ENCODE measurements around the gene OSM. TPM values are rescaled to one million over a fixed set of nuclear protein-coding genes. Genes with fewer than 3 reads are reported as not detected.

Gene OSM
- total RNA-seq, 2 donors from 2014 or later: 15.5 to 38.7 TPM

DNA sequence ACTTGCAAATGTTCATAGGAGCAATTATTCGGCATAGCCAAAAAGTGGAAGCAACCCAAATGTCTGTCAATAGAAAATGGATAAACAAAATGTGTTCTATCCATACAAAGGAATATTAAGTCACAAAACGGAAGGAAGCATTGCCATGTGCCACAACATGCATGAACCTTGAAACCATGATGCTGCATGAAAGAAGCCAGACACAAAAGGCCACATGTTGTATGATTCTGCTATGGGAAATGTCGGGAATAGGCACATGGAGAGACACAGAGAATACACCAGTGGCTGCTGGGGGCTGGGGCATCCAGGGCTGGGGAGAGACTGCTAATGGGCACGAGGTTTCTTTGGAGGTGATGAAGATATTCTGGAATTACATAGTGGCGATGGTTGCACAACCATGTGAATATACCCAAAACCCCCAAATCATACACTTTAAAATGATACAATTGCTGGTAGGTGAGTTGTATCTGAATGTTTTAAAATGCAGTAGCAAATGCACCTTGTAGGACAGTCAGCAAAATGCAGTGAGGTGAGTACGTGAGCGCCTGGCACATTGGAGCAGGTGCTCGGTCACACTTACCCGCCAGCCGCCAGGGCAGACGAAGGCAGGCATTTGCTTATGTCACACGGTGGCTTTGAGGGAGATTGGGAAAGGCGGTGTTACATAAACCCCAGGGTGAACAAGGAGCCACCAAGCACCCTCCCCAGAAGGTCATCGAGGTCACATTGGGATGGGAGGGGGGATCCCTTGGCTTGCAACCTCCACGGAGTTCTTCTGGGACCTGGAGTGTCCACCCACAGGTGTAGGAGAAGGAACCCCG lies 6.3 kb upstream of the OSM start:
- Mint-ChIP-seq H3K36me3 (no peaks in the 10 kb centered on the region), H3K4me3 (no peak overlapping the region), H3K4me1 (ENCODE audit: low read depth in 2 of 2) (peaks cover 34 to 38% of the 10 kb centered on the region in 2 donors), H3K27ac (peak overlapping the region; percentile 38 to 47), H3K9me3 (no peaks in the 10 kb centered on the region), H3K27me3 (peaks cover 0 to 18% of the 10 kb centered on the region in 2 donors)
- ATAC-seq: no peak
- DNase-seq (ENCODE audit: low spot score): no peak

DNA sequence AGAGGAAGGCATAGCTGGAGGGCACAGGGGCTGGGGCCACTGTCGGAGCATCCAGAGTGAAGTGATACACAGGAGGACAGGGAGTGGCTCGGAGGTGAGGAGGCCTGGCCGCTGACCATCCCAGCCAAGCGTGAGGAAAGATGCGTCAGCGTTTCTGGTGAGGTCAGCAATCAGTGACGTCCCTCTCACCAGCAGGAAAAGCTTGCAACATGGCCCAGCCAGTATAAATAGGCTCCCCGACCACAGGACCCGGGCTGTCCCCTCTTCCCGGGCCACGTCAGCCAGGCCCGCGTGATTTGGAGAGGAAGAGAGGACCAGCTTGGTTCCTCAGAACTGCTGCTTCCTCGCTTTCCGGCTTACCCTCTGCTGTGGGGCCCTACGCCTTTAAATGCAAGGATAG lies 4.2 kb upstream of the OSM start:
- Mint-ChIP-seq H3K36me3 (no peaks in the 10 kb centered on the region), H3K9me3 (no peaks in the 10 kb centered on the region), H3K27me3 (peaks cover 0 to 7% of the 10 kb centered on the region in 2 donors), H3K4me1 (ENCODE audit: low read depth in 2 of 2) (peaks cover 32 to 38% of the 10 kb centered on the region in 2 donors), H3K4me3 (peak overlapping the region; percentile 11), H3K27ac (peak overlapping the region; percentile 33 to 41)
- ATAC-seq (no peak), DNase-seq (ENCODE audit: low spot score) (no peak)

DNA sequence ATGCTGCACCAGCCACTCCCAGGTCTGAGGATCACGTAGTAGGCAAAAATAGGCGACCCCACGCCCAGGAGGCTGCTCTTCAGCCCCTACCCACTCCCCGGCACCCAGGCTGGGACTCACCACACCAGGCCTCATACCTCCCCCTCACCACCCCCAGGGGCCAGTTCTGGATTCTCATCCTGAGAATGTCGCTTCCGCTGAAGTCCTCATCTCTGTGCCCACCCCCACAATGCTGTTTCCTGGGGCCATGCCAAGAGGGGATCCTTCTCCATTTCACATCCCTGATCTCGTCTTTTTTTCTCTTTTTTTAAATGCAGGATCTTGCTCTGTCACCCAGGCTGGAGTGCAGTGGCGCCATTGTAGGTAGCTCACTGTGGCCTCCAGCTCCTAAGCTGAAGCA lies 1.7 kb upstream of the OSM start:
- Mint-ChIP-seq H3K27me3 (no peaks in the 10 kb centered on the region), H3K36me3 (no peaks in the 10 kb centered on the region), H3K4me3 (peak overlapping the region; percentile 91), H3K4me1 (ENCODE audit: low read depth in 2 of 2) (peaks cover 29 to 35% of the 10 kb centered on the region in 2 donors), H3K27ac (peak overlapping the region; percentile 94 to 97), H3K9me3 (no peaks in the 10 kb centered on the region)
- DNase-seq (ENCODE audit: low spot score): no peak
- ATAC-seq: no peak

DNA sequence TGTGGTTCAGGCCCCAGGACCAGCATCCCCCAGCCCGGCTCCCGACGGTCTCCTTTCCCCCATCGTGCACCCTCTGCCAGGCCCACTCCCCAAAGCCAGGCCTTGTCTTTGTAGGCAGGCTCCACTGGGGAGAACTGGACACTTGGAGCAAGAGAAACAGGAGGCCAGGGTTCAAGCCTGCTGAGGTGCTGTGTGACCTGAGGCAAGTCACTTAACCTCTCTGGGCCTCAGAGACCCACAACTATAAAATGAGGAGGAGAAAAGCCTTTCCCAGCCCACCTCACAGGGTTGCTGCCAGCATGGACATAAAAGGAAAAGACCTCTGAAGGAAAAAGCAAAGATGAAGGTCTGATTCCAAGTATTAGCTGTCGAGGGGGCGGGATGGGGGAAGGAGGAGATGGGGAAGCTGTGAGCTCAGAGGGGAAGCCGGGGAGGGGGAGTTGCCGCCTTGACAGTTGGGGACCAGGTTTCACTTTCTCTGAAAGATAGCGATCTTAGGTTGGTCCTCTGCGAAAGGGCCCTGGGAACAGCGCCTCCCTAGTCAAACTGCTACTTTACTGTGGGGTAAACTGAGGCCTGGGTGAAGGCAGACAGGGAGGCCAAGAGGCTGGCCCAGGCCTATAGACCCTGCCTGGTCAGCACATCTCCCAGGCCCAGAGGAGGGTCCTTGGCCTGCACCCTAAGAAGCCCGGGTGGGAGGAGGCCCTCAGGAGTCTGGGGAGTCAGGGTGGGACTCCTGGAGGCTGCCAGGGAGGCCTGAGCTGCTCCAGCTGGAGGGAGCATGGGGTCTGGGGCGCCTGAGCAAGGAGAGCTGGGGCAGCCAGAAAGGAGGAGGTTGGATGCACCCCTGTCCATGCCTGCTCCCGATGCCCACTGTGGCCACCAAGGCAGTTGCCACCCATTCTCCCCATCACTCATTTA lies 991 bp upstream of the OSM start:
- Mint-ChIP-seq H3K4me3 (peak overlapping the region; percentile 91), H3K27ac (peak overlapping the region; percentile 94 to 97), H3K27me3 (no peaks in the 10 kb centered on the region), H3K9me3 (no peaks in the 10 kb centered on the region), H3K36me3 (no peaks in the 10 kb centered on the region), H3K4me1 (ENCODE audit: low read depth in 2 of 2) (peaks cover 26 to 35% of the 10 kb centered on the region in 2 donors)
- ATAC-seq (peak in 1 of 2 donors; percentile 15), DNase-seq (ENCODE audit: low spot score) (no peak)

DNA sequence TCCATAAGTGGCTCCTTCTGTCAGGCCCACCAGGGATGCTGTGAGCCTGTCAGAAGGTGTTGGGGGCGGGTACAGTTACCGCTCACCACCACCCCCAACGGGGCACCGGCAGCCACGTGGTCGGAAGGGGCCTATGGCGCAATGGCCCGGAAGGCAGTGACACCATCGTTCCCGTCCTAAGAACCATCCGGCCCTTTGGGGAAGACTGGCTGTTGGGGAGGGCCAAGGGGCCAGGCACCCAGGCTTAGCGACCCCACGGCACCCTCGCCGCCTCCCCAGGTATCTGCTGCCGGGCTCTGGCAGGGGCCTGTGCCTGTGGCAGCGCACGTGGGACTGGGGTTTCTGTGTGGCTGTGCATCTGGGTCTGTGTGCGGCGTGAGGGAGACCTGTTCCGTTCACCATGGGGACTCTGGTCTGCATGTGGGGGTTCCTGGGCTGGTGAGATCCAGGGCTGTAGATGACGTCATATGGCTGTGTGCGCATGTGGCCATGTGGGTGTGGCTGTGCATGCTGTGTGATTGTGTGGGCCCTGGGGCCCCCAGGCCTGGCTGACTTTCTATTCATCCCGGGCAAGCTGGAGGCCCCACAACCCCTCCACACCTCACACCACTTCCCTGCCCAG lies 717 bp downstream of the OSM start:
- DNase-seq (ENCODE audit: low spot score) (peak; percentile 91), ATAC-seq (peak; percentile 82 to 84)
- H3K27ac Mint-ChIP-seq: peak overlapping the region; percentile 94 to 97
- H3K4me3 Mint-ChIP-seq: peak overlapping the region; percentile 91
- no peaks in the 10 kb centered on the region for H3K27me3 Mint-ChIP-seq
- no peaks in the 10 kb centered on the region for H3K36me3 Mint-ChIP-seq
- no peaks in the 10 kb centered on the region for H3K9me3 Mint-ChIP-seq
- H3K4me1 Mint-ChIP-seq (ENCODE audit: low read depth in 2 of 2): peaks cover 31 to 42% of the 10 kb centered on the region in 2 donors

DNA sequence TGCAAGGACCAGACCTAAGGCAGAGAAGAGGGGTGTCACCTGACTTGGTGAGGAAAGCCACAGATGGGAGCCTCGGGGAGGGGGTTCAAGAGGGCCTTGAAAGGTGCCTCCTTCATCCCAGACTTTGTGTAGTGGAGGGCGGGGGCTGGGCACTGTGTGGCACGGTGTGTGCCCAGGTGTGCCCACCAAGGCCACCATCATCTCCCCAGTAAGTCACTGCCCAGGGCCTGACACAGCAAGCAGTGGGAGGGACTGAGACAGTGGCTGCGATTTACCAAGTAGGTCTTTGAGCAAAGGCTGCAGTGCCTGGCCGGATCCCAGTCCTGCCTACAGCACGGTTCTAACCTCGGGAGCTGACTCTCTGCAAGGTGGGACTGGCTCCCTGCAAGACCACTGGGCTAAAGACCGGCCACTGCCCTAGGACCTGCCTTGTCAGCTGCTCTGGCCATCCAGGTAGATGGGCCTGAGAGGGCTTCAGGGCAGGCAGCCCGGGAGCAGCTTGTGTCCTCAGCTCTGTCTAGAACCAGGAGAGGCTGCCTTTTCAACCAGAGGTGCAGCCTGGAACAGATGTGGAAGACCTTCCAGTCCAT lies 1.4 kb downstream of the OSM start:
- H3K36me3 Mint-ChIP-seq: no peaks in the 10 kb centered on the region
- no peaks in the 10 kb centered on the region for H3K9me3 Mint-ChIP-seq
- ATAC-seq (no peak), DNase-seq (ENCODE audit: low spot score) (no peak)
- peaks cover 31 to 38% of the 10 kb centered on the region in 2 donors for H3K4me1 Mint-ChIP-seq (ENCODE audit: low read depth in 2 of 2)
- H3K27me3 Mint-ChIP-seq: no peaks in the 10 kb centered on the region
- H3K27ac Mint-ChIP-seq: peak overlapping the region; percentile 94 to 97
- H3K4me3 Mint-ChIP-seq: peak overlapping the region; percentile 91

DNA sequence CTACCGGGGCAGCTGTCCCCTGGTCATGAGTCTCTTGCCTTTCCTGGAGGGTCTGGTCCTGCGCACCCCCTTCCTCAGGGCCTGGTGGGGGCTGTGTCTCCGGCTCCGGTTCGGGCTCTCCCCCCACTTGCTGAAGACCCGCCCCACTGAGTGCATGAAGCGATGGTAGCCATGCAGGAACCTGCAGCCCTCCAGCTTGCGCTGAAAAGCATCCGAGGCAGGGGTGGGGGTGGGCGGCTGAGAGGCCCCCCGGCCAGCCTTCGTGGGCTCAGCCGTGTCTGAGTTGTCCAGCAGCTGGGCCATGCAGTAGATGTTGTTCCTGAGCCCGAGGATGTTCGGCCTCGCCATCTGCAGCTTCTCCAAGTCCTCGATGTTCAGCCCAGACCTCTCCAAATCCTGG lies 2.8 kb downstream of the OSM start:
- H3K4me3 Mint-ChIP-seq: peak overlapping the region; percentile 74
- ATAC-seq (no peak), DNase-seq (ENCODE audit: low spot score) (no peak)
- no peaks in the 10 kb centered on the region for H3K9me3 Mint-ChIP-seq
- no peak overlapping the region for H3K27ac Mint-ChIP-seq
- no peaks in the 10 kb centered on the region for H3K27me3 Mint-ChIP-seq
- peaks cover 31 to 38% of the 10 kb centered on the region in 2 donors for H3K4me1 Mint-ChIP-seq (ENCODE audit: low read depth in 2 of 2)
- no peaks in the 10 kb centered on the region for H3K36me3 Mint-ChIP-seq

DNA sequence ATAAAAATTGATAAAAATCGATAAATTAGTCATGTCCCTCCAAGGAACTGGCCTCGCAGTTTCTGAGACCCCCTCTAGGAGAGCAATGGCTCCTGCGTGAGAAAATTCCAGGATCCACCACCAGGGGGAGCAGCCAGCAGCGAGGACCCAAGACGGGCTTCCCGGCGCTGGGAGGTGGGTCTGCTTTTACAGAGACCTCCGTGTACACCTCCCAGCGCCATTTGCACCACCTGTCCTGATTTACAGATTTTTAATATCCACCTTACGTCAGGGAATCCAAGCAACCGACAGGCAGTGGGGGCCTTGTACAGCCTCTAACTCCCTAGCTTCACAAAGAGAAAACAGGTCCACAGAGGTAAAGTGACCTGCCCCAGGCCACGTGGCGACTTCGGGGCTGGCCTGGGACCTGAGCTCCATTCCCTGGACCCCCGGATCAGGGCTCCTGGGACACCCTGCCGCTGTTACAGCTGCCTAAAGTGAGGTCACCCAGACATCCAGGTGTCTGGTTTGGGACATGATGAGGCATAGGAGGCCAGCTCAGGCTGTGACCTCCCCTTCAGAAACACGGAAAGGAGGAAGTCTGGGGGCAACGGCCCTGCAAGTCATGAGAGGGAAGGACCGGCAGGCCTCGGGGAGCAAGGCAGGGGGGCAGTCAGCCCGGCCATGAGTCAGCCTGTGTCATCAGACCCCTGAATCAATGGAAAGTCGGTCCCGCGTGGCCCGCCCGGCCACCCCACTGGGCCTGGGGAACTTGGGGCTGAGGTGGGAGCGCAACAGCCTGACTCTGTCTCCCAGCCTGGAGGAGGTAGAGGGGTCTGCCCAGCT lies 3.5 kb downstream of the OSM start:
- Mint-ChIP-seq H3K4me3 (peak overlapping the region; percentile 74), H3K36me3 (no peaks in the 10 kb centered on the region), H3K9me3 (no peaks in the 10 kb centered on the region), H3K27ac (peak overlapping the region; percentile 59 to 70), H3K27me3 (no peaks in the 10 kb centered on the region), H3K4me1 (ENCODE audit: low read depth in 2 of 2) (peaks cover 24 to 33% of the 10 kb centered on the region in 2 donors)
- ATAC-seq (no peak), DNase-seq (ENCODE audit: low spot score) (peak; percentile 74)

DNA sequence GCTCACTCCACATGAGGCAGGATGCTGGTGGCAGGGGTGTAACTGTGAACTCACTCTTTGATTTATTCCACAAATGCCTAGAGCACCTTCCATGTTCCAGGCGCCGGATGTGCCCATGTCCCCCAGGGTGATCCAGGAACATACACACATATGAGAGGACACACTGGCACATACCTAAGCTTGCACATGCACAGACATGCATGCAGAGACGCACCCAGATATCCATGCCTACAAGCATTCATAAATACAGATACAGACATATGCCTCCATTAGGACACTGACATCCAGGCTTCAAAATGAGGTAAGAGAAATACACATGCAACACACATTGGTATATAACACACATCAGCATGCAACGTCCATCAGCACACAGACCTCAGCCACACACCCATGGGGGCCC lies 4.5 kb downstream of the OSM start:
- Mint-ChIP-seq H3K9me3 (no peaks in the 10 kb centered on the region), H3K27me3 (no peaks in the 10 kb centered on the region), H3K27ac (peak overlapping the region; percentile 59 to 70), H3K36me3 (no peaks in the 10 kb centered on the region), H3K4me1 (ENCODE audit: low read depth in 2 of 2) (peaks cover 24 to 27% of the 10 kb centered on the region in 2 donors), H3K4me3 (peak overlapping the region; percentile 52)
- ATAC-seq: no peak
- DNase-seq (ENCODE audit: low spot score): no peak

DNA sequence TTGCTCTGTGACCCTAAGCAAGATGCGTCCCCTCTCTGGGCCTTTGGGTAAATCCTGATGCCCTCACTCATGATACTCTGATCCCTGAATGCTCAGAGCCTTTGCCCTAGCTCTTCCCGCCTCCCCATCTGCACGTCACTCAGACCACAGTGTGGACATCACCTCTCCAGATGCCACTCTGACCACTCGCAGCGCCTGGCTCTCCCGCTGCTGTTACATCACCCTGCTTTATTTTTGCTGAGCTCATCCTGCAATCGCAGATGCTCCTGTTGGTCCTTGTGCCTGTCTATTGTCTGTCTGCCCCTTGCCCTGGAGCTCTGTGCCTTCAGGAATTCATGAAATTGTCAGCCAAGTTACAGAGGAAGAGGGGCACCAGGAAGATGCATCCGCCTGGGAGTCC lies 5.5 kb downstream of the OSM start:
- DNase-seq (ENCODE audit: low spot score) (no peak), ATAC-seq (no peak)
- H3K27me3 Mint-ChIP-seq: no peaks in the 10 kb centered on the region
- no peak overlapping the region for H3K27ac Mint-ChIP-seq
- no peak overlapping the region for H3K4me3 Mint-ChIP-seq
- peaks cover 23 to 24% of the 10 kb centered on the region in 2 donors for H3K4me1 Mint-ChIP-seq (ENCODE audit: low read depth in 2 of 2)
- H3K9me3 Mint-ChIP-seq: no peaks in the 10 kb centered on the region
- H3K36me3 Mint-ChIP-seq: no peaks in the 10 kb centered on the region

DNA sequence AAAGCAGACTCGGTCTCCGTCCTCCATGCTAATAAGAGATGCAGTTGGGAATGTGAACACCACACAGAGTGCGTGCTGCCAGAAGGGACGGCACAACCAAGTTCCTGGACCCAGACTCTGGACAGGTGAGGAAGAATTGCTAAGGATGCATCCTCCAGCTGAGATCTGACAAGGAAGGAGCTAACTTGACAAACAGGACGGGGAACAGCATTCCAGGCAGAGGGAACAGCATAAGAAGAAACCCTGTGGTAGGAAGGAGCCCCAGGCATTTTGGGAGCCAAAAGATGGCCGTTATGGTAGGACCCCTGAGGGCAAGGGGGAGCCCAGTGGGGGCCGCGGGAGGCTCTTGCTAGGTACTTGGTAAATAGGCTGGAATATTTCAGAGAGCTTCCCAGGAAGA lies 6.0 kb downstream of the OSM start:
- Mint-ChIP-seq H3K9me3 (no peaks in the 10 kb centered on the region), H3K27me3 (no peaks in the 10 kb centered on the region), H3K4me1 (ENCODE audit: low read depth in 2 of 2) (peaks cover 18 to 22% of the 10 kb centered on the region in 2 donors), H3K4me3 (no peak overlapping the region), H3K36me3 (no peaks in the 10 kb centered on the region), H3K27ac (no peak overlapping the region)
- no peak for DNase-seq (ENCODE audit: low spot score)
- ATAC-seq: no peak

DNA sequence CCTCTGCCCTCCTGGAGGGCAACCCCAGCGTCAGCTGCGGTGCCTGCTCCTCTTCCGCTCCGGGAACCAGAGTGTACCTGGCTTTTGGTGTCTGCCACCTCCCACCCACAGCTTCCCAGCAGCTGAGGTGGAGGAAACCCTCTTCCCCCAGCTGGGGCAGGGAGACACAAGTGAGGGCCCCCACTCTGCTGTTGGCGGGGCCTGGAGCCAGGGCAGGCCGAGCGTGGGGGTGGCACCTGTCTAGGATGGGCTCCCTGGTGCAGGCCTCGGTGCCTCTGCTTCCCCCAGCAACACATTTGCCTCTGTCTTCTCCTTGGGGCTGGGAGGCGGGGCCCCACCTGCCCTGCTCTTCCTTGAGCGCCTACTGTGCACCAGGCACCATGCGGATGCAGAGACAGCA lies 6.4 kb downstream of the OSM start:
- H3K9me3 Mint-ChIP-seq: no peaks in the 10 kb centered on the region
- H3K36me3 Mint-ChIP-seq: no peaks in the 10 kb centered on the region
- DNase-seq (ENCODE audit: low spot score) (no peak), ATAC-seq (no peak)
- H3K4me1 Mint-ChIP-seq (ENCODE audit: low read depth in 2 of 2): peaks cover 16 to 19% of the 10 kb centered on the region in 2 donors
- H3K27me3 Mint-ChIP-seq: no peaks in the 10 kb centered on the region
- H3K27ac Mint-ChIP-seq: no peak overlapping the region
- H3K4me3 Mint-ChIP-seq: no peak overlapping the region

DNA sequence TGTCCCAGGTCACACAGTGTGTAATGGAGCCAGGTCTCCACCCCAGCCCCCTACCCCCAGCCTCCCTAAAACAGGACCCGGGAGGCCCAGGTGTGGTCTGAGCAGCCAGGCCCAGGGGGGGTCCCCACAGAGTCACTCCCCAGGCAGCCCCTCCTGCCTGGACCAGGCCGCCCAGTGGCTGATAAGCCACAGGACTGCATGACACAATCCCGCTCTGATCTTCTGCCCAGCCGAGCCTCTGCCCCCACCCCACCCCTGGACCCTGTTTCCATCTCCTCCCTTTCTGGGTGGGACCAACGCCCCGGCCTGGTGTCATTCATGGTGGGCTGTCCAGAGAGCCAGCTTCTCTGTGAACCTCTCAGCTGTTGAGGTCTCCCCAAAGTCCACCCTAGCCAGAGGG lies 12.3 kb downstream of the OSM start:
- peaks cover 6 to 8% of the 10 kb centered on the region in 2 donors for H3K4me1 Mint-ChIP-seq (ENCODE audit: low read depth in 2 of 2)
- no peaks in the 10 kb centered on the region for H3K36me3 Mint-ChIP-seq
- ATAC-seq (no peak), DNase-seq (ENCODE audit: low spot score) (no peak)
- no peaks in the 10 kb centered on the region for H3K27me3 Mint-ChIP-seq
- H3K9me3 Mint-ChIP-seq: no peaks in the 10 kb centered on the region
- H3K27ac Mint-ChIP-seq: no peak overlapping the region
- no peak overlapping the region for H3K4me3 Mint-ChIP-seq

Measured in natural killer cell treated with Interleukin-12 subunit alpha and Interleukin-12 subunit beta and Interleukin-15 and Interleukin-18, amount 100 ng/mL, for 72 hours (primary cell).